Mucosa of gallbladder (tissue), 1 donor: ENCODE results near the gene CSTF3. TPM values are rescaled to one million over a fixed set of nuclear protein-coding genes. Genes with fewer than 3 reads are reported as not detected.
"Not testable (repeated sequence)": the region's sequence is repeated elsewhere in the genome, so short reads cannot be mapped to it uniquely, and the experiment has no call there.

Experiments used
- DNase-seq: peaks from one replicate; pipeline ENCODE4 v3.0.0-alpha.2; 2020; ENCODE audit warnings: low spot score
- total RNA-seq: library from RNA; stranded (reverse); gene quantifications from one replicate; pipeline ENCODE4 v1.2.1, GENCODE V29; 2021
- donor health status: DM: no; HTN: no; CAD: no.

Gene CSTF3
- 21.4 TPM for total RNA-seq

- DNase-seq: peak; percentile 100
Observed at GRCh38 chr11:33161120-33162005, at the start of gene CSTF3. CSTF3 (minus strand) TSS chr11:33161480; CDS start chr11:33161325, 155 bp downstream.

DNA sequence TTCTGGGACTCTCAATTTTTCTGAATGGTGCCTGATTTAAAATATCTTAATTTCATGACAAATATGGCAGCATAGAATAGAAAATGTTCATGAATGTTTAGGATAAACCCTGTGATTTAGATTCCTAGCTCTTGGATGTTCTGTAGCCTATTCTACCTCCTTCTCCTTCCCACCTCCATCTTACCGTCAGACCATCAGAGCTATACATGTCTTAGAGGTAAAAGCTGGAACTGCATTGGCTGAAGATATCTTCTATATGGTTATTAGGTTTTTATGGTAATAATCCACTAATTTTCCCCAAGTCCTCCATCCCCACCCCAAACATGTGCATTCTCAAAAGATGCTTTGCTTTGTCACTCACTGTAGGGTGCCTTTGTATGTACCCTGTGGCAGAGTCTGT, 46.9 kb upstream of the CSTF3 start:
- DNase-seq: no peak

DNA sequence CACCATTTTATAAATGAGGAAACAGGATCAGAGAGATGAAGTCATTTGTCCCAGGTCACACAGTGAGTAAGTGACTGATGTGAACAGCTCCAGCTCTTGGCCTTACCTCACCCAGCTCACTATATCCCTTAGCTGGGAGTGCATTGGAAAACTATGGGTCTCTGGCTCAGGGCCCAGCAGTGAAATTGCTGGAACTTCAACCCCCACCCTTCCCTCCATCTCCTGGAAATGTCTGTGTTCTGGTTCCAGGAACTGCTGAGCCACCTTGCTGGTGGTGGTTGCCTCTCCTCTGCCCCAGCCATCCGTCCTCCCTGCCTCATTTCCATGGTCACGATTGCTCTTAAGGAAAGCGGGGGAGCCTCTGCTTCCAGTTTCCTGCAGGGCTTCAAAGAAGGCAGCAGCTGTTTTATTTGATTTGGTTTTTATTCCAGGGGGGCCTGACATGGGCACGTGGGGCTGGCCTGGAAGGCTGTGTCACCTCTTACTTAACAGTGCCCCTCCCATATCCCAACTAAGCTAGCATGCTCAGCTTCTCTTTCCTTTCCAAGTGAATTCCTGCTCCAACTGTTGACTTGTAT, 46.2 kb upstream of the CSTF3 start:
- DNase-seq: no peak

DNA sequence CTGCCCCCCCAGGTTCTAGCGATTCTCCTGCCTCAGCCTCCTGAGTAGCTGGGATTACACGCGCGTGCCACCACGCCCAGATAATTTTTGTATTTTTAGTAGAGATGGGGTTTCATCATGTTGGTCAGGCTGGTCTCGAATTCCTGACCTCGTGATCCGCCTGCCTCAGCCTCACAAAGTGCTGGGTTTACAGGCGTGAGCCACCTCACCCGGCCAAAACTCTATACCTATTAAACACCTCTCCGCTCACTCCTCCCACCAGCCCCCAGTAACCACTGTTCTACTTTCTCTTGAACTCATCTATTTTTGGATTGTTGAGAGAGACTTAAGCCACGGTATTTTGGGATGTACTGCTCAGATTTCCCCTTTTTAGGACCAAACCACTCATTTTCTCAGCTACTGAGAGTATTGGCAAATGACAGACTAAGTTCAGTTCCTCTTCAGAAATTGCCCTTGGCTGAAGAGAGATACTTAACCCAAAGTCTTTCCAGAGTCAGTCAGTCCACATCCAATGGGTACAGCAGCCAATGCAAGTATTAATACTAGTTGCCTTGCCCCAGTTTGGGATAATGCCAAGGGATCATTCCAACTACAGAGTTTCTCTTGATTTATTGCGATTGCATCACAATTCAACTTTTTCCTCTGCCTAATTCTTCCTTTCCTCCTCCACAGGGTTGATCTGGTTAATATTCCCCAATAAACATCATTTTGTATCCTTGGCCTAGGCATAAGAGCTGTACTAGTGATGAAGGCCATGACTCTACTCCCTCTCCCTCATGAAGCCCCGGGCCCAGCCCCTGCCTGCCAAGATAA, 36.8 kb upstream of the CSTF3 start:
- no peak for DNase-seq

- DNase-seq: no peak
Observed at GRCh38 chr11:33195462-33196173, 34.3 kb upstream of the CSTF3 start.

DNA sequence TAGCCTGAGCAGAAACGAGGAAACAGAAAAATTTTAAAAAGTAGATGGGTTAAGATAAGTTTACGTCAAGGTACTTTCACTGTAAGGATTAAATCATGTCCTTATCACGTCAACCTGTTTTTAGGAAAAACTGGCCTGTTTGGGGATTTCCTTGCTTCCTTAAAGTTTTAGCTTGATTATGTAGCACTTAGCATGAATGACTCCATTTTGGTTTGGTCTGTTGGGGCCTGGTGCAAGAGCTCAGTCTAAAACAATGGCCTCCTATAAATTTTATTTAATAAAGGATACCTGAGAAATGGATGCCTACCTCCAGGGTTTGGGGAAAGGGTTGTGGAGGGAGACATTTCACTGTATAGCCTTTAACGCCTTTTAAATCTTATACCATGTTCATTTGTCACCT, 33.2 kb upstream of the CSTF3 start:
- no peak for DNase-seq

GRCh38 chr11:33191467-33191866, 30.2 kb upstream of the CSTF3 start:
- DNase-seq: no peak

GRCh38 chr11:33187998-33188722, 26.9 kb upstream of the CSTF3 start:
- DNase-seq: no peak

DNA sequence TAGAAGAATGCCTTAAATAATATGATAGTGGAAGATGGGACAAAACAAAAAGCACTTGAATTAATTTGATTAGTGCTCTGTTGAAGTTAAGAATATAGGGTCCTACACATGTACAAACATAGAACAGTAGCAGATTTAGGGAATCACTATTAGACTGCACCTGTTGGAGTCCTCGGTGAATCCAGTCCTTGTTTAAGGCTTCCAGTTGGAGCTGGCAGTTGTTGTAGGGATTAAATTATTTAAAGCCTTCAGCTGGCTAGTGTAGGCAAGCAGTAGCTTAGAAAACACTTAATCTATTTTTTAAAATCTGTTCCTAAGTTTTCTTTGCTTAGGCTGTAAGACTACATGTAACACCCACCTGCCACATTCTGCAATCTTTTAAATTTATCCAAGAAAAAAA, 24.5 kb upstream of the CSTF3 start:
- DNase-seq: no peak

GRCh38 chr11:33182246-33182878, 21.1 kb upstream of the CSTF3 start:
- peak; percentile 65 for DNase-seq

DNA sequence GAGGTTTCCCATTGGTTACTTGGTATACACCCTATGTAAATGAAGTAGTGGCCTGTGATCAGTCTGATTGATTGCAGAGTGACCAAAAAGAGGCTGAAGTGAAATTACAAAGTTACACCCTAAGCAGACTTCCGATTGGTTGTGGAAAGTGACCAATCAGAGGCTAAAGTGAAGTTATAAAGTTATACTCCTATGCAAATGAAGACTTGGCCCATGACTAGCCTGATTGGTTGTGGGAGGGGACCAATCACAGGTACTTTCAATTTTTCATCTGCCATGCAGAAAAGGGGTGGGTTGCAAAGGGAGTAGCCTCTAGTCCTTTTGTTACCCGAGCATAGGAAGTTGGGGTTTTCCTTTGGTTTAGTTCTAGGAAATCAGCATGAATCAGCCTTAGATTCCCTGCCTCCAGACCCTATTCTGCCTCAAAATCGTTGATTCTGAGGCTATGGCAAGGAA, 18.1 kb upstream of the CSTF3 start:
- no peak for DNase-seq

DNA sequence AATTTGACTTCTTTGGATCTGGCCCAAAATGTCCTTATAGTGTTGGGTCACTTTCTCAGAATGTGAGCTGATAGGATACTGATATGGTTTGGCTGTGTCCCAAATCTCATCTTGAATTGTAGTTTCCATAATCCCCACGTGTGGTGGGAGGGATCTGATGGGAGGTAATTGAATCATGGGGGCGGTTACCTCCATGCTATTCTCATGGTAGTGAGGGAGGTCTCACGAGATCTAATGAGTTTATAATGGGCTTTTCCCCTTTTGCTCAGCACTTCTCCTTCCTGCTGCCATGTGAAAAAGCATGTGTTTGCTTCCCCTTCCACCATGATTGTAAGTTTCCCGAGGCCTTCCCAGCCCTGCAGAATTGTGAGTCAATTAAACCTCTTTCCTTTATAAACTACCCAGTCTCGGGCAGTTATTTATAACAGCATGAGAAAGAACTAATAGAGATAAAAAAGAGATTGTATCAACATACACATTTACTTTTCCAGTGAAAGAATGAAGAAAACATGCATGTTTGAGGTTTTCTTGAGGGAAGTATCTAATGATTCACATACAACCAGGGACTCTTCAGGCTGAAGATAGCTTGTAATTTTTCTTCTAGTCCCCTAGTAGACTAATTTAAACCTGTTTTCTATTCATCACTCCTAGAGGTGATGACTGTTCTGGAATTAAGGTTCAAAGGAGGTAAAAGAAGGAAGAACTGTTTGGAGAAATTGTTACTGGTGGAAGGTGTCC, 17.3 kb upstream of the CSTF3 start:
- DNase-seq: no peak

DNA sequence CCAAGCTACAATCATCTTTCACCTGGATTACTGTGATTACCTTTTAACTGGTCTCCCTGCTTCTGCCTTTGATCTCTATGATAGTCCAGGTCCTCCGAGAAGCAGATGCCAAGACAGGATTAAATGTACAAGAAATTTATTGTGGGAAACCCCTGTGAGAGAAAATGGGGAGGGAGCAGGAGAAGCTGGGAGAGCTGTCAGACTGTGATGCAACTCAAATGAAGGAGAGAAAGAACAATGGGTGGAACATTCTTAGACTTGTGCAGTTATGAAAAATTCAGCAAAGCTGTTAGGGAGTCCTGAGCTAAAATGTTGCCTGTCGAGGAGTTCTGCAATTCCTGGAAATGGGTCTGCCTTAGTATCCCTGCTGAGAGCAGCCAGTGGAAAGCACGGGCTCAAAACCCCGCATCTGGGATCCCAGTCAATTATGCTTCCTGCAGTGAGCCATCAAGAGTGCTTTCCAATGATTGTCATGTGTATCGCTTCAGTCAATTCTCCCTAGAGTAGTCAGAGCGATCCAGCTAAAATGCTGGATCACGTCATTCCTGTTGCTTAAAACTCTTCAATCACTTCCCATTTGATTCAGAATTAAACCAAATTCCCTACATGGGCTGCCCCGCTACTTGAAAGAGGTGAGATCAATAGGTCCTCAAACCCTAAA, 16.5 kb upstream of the CSTF3 start:
- no peak for DNase-seq

GRCh38 chr11:33176760-33177159, 15.5 kb upstream of the CSTF3 start:
- DNase-seq: not testable (repeated sequence)

DNA sequence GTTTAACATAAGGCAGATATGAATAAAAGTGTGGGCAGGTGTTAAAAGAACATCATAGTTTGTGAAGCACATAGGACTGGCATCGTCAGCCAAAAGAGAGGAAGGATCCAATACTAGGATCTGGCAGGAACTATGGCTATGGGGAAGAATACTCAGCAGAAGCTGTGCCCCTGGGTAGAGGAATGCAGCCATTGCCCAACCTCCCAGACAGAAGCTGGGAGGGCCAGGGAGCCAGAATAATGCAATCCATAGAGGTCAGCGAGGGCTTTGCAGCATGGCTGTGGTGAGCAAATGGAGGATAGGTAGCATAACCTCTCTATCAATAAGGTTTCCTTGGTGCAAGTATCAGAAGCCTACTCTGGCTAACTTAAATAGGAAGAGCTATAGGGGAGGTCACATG, 11.7 kb upstream of the CSTF3 start:
- no peak for DNase-seq

GRCh38 chr11:33172345-33172744, 11.1 kb upstream of the CSTF3 start:
- no peak for DNase-seq

DNA sequence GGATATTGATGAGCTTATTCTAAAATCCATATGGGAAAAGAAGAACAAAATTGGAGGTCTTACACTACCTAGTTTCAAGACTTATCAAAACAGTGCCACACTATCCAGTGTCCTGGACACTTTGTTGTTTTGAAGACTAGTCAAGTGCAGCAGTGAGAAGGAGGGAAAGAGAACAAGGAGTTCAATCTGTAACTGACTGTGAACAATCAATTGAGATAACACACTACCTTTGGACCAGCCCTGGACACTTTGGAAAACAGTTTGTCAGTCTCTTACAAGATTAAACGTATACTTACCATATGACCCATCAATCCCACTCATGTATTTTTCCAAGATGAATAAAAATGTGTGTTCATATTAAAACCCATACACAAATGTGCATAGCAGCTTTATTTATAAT, 10.0 kb upstream of the CSTF3 start:
- no peak for DNase-seq

DNA sequence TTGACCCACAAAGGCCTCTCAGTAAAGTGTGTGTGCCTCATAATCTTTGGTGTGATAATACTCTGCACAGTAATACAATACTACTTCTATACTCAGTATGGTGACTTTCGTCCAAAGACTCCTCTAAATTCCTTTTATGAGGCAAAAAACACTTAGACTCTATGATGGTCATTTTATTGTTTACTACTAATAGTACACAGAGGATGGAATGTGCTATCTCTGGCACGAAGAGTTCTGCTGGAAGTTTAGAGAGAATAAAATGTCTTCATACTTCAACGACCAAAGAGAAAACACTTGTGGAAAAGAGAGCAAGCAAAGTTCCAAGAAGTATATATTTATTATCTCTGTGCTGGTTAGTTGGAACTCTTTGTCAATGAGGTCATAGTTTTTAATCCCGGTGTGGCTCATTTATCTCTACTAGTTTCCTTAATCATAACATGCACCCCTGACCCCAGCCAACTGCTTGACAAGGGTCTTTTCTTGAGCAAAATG, 7.5 kb upstream of the CSTF3 start:
- DNase-seq: no peak

DNA sequence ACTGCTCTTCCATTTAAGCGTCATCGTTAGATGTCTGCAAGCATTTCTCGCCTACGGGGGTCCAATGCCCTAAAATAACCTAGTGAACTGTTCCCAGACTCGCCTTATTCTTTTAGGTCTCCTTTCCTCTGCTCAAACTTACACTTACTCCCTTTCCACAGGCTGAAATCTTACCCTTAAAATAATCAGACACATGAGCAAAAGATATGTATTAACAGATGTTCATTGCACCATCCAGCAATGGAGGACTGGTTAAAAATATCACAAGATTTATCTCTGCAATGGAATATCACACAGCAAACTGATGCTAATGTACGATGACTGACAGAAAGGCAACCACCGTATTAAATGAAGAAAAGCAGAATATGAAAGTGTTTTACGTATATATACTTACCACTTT, 1.6 kb upstream of the CSTF3 start:
- no peak for DNase-seq
